SK-N-SH (cell line): ENCODE data around the gene C14orf119. TPM values are rescaled to one million over a fixed set of nuclear protein-coding genes. Genes with fewer than 3 reads are reported as not detected.

Experiments used
- CTCF ChIA-PET: fragments of 300-600, 350-600 bp; formaldehyde crosslinking; extraction: SDS; loops from one replicate; lab custom pipeline; 2021; lab: Yijun Ruan, JAX
- POLR2A ChIA-PET: fragments of 350-600 bp; sonication (Branson Sonifier 250); formaldehyde crosslinking; extraction: SDS; loops from one replicate; lab custom pipeline; 2020; ENCODE audit warnings: antibody characterized with exemption, inconsistent platforms; lab: Yijun Ruan, JAX
- DNase-seq: peaks from one replicate; pipeline ENCODE4 v3.0.0; 2012
- H2AFZ ChIP-seq: fragments of 200-600 bp; sonication (generic); 2 replicates; pipeline ENCODE4 v1.8.1; 2016; ENCODE audit warnings: antibody characterized with exemption, mild to moderate bottlenecking, low read depth
- H3F3A ChIP-seq: fragments of 200-600 bp; sonication (generic); replicated peaks from 2 replicates; pipeline ENCODE3; 2016; ENCODE audit warnings: antibody characterized with exemption, mild to moderate bottlenecking; ENCODE audit not compliant: insufficient read depth
- H3K27ac ChIP-seq, 2 experiments: fragments of 200-500 bp in 1 of 2; fragments of 200-600 bp in 1 of 2; sonication (Bioruptor generic) in 1 of 2; sonication (generic), shearing (Covaris generic) in 1 of 2; 2 replicates each; pipeline versions ENCODE4 v1.5.1 to v1.6.1; 2014 to 2016; ENCODE audit warnings: low read depth in 2 of 2, inconsistent platforms in 1 of 2, low read length in 1 of 2, mild to moderate bottlenecking in 1 of 2, mixed read lengths in 1 of 2
- H3K27me3 ChIP-seq: fragments of 200-600 bp; sonication (generic), shearing (Covaris generic); 2 replicates; pipeline ENCODE4 v1.6.1; 2016; ENCODE audit warnings: mixed run types; ENCODE audit not compliant: insufficient read depth
- H3K36me3 ChIP-seq, 2 experiments: fragments of 200-500 bp in 1 of 2; fragments of 200-600 bp in 1 of 2; sonication (Bioruptor generic) in 1 of 2; sonication (generic) in 1 of 2; replicated peaks in 1 of 2; 2 replicates each; pipeline versions ENCODE3 to v1.5.1; 2014 to 2016; ENCODE audit warnings: low read length in 1 of 2, mild to moderate bottlenecking in 1 of 2; ENCODE audit not compliant: insufficient read depth in 2 of 2, control insufficient read depth in 1 of 2
- H3K4me1 ChIP-seq, 2 experiments: fragments of 200-500 bp in 1 of 2; fragments of 200-600 bp in 1 of 2; sonication (Bioruptor generic) in 1 of 2; sonication (generic), shearing (Covaris generic) in 1 of 2; 2 replicates each; pipeline versions ENCODE4 v1.5.1 to v1.6.1; 2014 to 2016; ENCODE audit warnings: low read depth in 1 of 2, low read length in 1 of 2, mixed run types in 1 of 2; ENCODE audit not compliant: insufficient read depth in 2 of 2, control insufficient read depth in 1 of 2
- H3K4me2 ChIP-seq: fragments of 200-600 bp; sonication (generic), shearing (Covaris generic); 2 replicates; pipeline ENCODE4 v1.6.1; 2017; ENCODE audit warnings: mixed run types
- H3K4me3 ChIP-seq, 2 experiments: fragments of 200-500 bp in 1 of 2; fragments of 200-600 bp in 1 of 2; sonication (Bioruptor generic) in 1 of 2; sonication (generic), shearing (Covaris generic) in 1 of 2; 2 replicates each; pipeline versions ENCODE4 v1.5.1 to v1.8.1; 2014 to 2016; ENCODE audit warnings: low read depth in 2 of 2, inconsistent platforms in 1 of 2, low read length in 1 of 2, mild to moderate bottlenecking in 1 of 2, mixed read lengths in 1 of 2, moderate library complexity in 1 of 2
- H3K79me2 ChIP-seq: fragments of 200-600 bp; sonication (generic); 2 replicates; pipeline ENCODE4 v1.8.1; 2017; ENCODE audit warnings: mild to moderate bottlenecking; ENCODE audit not compliant: insufficient read depth
- H3K9ac ChIP-seq: fragments of 200-600 bp; sonication (generic); 2 replicates; pipeline ENCODE4 v1.6.1; 2017; ENCODE audit warnings: mixed run types
- H3K9me2 ChIP-seq: fragments of 200-600 bp; sonication (generic); 2 replicates; pipeline ENCODE4 v1.6.1; 2017; ENCODE audit warnings: mixed run types
- H3K9me3 ChIP-seq: fragments of 200-600 bp; sonication (generic); 2 replicates; pipeline ENCODE4 v1.6.1; 2017; ENCODE audit warnings: mixed run types, mild to moderate bottlenecking, moderate library complexity
- H4K20me1 ChIP-seq: fragments of 200-600 bp; sonication (generic); 2 replicates; pipeline ENCODE4 v1.6.1; 2017; ENCODE audit warnings: mild to moderate bottlenecking, mixed run types; ENCODE audit not compliant: insufficient read depth
- ELF1 ChIP-seq: IDR thresholded peaks from 2 replicates; pipeline ENCODE4 v1.4.0; 2012
- FOSL2 ChIP-seq: IDR thresholded peaks from 2 replicates; pipeline ENCODE4 v1.4.0; 2012; ENCODE audit warnings: low read depth, mild to moderate bottlenecking, moderate library complexity, borderline replicate concordance
- GABPA ChIP-seq: IDR thresholded peaks from 2 replicates; pipeline ENCODE4 v1.4.0; 2012; ENCODE audit warnings: low read depth, mild to moderate bottlenecking
- NRF1 ChIP-seq: IDR thresholded peaks from 2 replicates; pipeline ENCODE4 v1.6.1; 2012; ENCODE audit warnings: low read depth, mild to moderate bottlenecking, low read length
- PBX3 ChIP-seq: IDR thresholded peaks from 2 replicates; pipeline ENCODE4; 2012
- POLR2AphosphoS5 ChIP-seq: IDR thresholded peaks from 2 replicates; pipeline ENCODE4 v1.6.1; 2012; ENCODE audit warnings: low read depth, low read length
- RAD21 ChIP-seq: IDR thresholded peaks from 2 replicates; pipeline ENCODE4 v1.6.1; 2012; ENCODE audit warnings: mild to moderate bottlenecking, low read length
- YY1 ChIP-seq: IDR thresholded peaks from 2 replicates; pipeline ENCODE4 v1.4.0; 2012; ENCODE audit warnings: low read depth, mild to moderate bottlenecking
- ZBTB33 ChIP-seq: IDR thresholded peaks from 2 replicates; pipeline ENCODE4 v1.4.0; 2012; ENCODE audit warnings: low read depth, borderline replicate concordance
- WGBS: methylation state at CpG from one replicate; pipeline ENCODE4 v1.1.6; 2017; ENCODE audit warnings: low lambda C conversion rate; 5-methylcytosine and 5-hydroxymethylcytosine counted together
- polyA plus RNA-seq, 3 experiments: library from polyadenylated mRNA; depleted of rRNA; stranded (reverse); fragments of >200 nt; gene quantifications; 2 replicates each; pipeline ENCODE4 v1.2.3, GENCODE V29; 2012
- TF ChIP-seq, protein P1 (sequence below): IDR thresholded peaks from 2 replicates; pipeline ENCODE4 v1.4.0; 2012; ENCODE audit warnings: low read depth, borderline replicate concordance
- TF ChIP-seq, protein P2 (sequence below): IDR thresholded peaks from 2 replicates; pipeline ENCODE4 v1.4.0; 2012; ENCODE audit warnings: low read depth
- TF ChIP-seq, protein P3 (sequence below): fragments of 200-600 bp; sonication (generic); IDR thresholded peaks from 2 replicates; pipeline ENCODE4 v1.6.1; 2017; ENCODE audit warnings: antibody characterized with exemption, mild to moderate bottlenecking, moderate library complexity
- TF ChIP-seq, protein P4 (sequence below): fragments of 150-350 bp; IDR thresholded peaks from 2 replicates; pipeline ENCODE4 v1.6.1; 2017; ENCODE audit warnings: antibody characterized with exemption, low read length, low read depth, borderline replicate concordance

The C14orf119 gene
- polyA plus RNA-seq, 1 of the 3 experiments (the other 2 are of a cell fraction) = 55.2 TPM

DNA sequence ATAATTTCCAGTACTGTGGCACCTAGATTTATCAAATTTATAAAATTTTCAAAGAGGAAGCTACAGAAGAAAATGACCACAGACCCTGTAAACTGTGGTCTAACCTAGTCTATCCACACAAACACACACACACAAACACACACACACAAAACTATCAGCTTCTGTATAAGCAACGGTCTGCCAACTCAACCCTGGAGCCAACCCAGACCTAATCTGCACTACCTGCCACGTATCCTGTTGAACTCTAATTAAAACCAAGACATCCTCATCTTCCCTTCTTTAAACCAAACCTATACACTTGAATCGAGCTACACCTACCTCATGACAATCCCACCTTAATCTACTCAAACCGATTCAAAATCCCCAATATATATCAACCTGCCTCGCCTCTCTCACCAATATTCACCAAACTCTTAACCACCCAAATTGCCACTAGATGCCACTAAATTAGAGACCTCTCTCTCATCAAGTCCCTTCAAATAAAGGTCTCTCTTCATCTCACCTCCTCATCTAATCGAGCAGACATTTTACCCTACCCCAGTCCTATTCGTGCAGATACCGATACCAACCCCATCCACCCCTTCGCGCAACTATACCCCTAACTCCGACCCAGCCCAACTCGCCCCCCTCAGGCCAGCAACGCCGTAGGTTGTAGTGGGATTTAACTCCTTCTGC lies 1.2 kb upstream of the C14orf119 start:
- Histone ChIP-seq H4K20me1 (peaks cover 53% of the 10 kb centered on the region), H3F3A (no peaks in the 10 kb centered on the region), H2AFZ (no peak overlapping the region; the same call in 1 of the 2 replicates), H3K79me2 (peaks cover 89% of the 10 kb centered on the region), H3K4me2 (peak overlapping the region; percentile 86), H3K9me3 (no peaks in the 10 kb centered on the region), H3K36me3 (peaks cover 52 to 58% of the 10 kb centered on the region in 2 experiments), H3K4me3 (peak overlapping the region; percentile 77 to 94), H3K9me2 (no peaks in the 10 kb centered on the region), H3K27ac (peak overlapping the region; percentile 90 to 96), H3K9ac (peak overlapping the region; percentile 95), H3K4me1 (peaks cover 7 to 20% of the 10 kb centered on the region in 2 experiments; a peak in 3 of 4 replicates), H3K27me3 (no peaks in the 10 kb centered on the region)
- peak; percentile 83 for DNase-seq
- 2% methylated on average over 14 of the region's 14 CpGs for WGBS
- ChIA-PET POLR2A (interaction anchor here (1.0 to 2.1 kb wide), 7 partner anchors 19 to 228 kb away, joined by 4 to 11 read pairs (median 6); partner anchors contain the start of genes CDH24, HOMEZ, PABPN1 and PPP1R3E), CTCF (interaction anchor here (0.7 to 3.4 kb wide), 14 partner anchors 9 to 222 kb away, joined by 3 to 21 read pairs (median 3); partner anchors contain the start of gene CIROP)
- TF ChIP-seq, protein P1, sequence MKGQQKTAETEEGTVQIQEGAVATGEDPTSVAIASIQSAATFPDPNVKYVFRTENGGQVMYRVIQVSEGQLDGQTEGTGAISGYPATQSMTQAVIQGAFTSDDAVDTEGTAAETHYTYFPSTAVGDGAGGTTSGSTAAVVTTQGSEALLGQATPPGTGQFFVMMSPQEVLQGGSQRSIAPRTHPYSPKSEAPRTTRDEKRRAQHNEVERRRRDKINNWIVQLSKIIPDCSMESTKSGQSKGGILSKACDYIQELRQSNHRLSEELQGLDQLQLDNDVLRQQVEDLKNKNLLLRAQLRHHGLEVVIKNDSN = no peak
- TF ChIP-seq, protein P2, sequence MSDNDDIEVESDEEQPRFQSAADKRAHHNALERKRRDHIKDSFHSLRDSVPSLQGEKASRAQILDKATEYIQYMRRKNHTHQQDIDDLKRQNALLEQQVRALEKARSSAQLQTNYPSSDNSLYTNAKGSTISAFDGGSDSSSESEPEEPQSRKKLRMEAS = no peak
- TF ChIP-seq, protein P3, sequence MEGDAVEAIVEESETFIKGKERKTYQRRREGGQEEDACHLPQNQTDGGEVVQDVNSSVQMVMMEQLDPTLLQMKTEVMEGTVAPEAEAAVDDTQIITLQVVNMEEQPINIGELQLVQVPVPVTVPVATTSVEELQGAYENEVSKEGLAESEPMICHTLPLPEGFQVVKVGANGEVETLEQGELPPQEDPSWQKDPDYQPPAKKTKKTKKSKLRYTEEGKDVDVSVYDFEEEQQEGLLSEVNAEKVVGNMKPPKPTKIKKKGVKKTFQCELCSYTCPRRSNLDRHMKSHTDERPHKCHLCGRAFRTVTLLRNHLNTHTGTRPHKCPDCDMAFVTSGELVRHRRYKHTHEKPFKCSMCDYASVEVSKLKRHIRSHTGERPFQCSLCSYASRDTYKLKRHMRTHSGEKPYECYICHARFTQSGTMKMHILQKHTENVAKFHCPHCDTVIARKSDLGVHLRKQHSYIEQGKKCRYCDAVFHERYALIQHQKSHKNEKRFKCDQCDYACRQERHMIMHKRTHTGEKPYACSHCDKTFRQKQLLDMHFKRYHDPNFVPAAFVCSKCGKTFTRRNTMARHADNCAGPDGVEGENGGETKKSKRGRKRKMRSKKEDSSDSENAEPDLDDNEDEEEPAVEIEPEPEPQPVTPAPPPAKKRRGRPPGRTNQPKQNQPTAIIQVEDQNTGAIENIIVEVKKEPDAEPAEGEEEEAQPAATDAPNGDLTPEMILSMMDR = peak; percentile 38

DNA sequence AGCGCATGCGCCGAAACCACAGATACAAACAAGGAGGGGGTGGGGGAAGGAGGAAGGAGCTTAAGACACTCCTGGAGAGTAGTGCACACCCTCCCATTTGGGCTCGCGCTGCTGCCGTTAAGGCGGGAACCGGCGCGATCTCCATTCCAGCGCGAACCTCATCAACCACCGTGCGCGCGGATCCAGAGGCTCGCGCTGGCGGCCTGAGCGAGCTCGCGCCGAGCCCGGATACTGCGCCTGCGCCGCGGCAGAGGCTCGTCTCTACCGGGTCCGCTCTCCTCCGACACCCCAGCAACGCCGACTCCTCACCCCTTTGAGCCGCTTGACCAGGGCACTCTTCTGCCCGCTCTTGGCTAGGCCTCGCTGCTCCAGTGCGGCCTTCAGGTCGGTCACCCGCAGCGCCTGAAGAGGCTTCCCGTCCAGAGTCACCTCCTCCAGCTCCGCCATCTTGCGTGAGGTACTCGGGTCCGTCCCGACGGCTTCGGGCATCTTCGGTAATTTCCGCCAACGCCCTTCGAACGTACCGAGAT lies 574 bp upstream of the C14orf119 start, which contains the start of gene ACIN1:
ACIN1 (minus strand) TSS at position 471 of the 530 bp plus-strand sequence; CDS start at position 447, 24 bp downstream.
- CTCF ChIA-PET = interaction anchor here (0.7 to 3.4 kb wide), 17 partner anchors 10 to 222 kb away, joined by 3 to 21 read pairs (median 3); partner anchors contain the start of genes CDH24 and CIROP
- peaks cover 58% of the 10 kb centered on the region for H4K20me1 ChIP-seq
- under 1% methylated on average over 33 of the region's 55 CpGs for WGBS
- TF ChIP-seq ELF1 (peak; percentile 44; the same call in 1 of the 2 replicates), GABPA (no peak), PBX3 (no peak), NRF1 (peak; percentile 63), YY1 (peak; percentile 92), FOSL2 (no peak), POLR2AphosphoS5 (peak; percentile 68), ZBTB33 (no peak), RAD21 (no peak)
- TF ChIP-seq, protein P2 = peak; percentile 64; the same call in 1 of the 2 replicates
- TF ChIP-seq, protein P4, sequence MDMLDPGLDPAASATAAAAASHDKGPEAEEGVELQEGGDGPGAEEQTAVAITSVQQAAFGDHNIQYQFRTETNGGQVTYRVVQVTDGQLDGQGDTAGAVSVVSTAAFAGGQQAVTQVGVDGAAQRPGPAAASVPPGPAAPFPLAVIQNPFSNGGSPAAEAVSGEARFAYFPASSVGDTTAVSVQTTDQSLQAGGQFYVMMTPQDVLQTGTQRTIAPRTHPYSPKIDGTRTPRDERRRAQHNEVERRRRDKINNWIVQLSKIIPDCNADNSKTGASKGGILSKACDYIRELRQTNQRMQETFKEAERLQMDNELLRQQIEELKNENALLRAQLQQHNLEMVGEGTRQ = no peak
- TF ChIP-seq, protein P3 = no peak

More for the DNA sequence above, 574 bp upstream of the C14orf119 start, which contains the start of gene ACIN1:
- Histone ChIP-seq H2AFZ (peak within 1 kb of the TSS; percentile 75), H3K9ac (peak within 1 kb of the TSS; percentile 95), H3K4me3 (peak within 1 kb of the TSS; percentile 77 to 94), H3K27me3 (no peaks in the 10 kb centered on the region), H3K36me3 (peaks cover 47 to 52% of the 10 kb centered on the region in 2 experiments), H3K27ac (peak within 1 kb of the TSS; percentile 93 to 96), H3K79me2 (peaks cover 84% of the 10 kb centered on the region), H3K9me2 (no peaks in the 10 kb centered on the region), H3K4me1 (peaks cover 7 to 20% of the 10 kb centered on the region in 2 experiments; a peak in 3 of 4 replicates), H3K4me2 (peak within 1 kb of the TSS; percentile 86), H3K9me3 (no peaks in the 10 kb centered on the region), H3F3A (no peaks in the 10 kb centered on the region)
- DNase-seq = peak; percentile 82
- POLR2A ChIA-PET = interaction anchor here (0.6 to 2.1 kb wide), 13 partner anchors 12 to 227 kb away, joined by 3 to 11 read pairs (median 6); partner anchors contain the start of genes CDH24, HOMEZ, PABPN1 and PPP1R3E
